ENCODE measurements around the gene HRG. TPM values are rescaled to one million over a fixed set of nuclear protein-coding genes. Genes with fewer than 3 reads are reported as not detected.
"Not testable (repeated sequence)": the region's sequence is repeated elsewhere in the genome, so short reads cannot be mapped to it uniquely, and the experiment has no call there.

HRG gene
- total RNA-seq, 2 experiments from 2014 or later: not detected

DNA sequence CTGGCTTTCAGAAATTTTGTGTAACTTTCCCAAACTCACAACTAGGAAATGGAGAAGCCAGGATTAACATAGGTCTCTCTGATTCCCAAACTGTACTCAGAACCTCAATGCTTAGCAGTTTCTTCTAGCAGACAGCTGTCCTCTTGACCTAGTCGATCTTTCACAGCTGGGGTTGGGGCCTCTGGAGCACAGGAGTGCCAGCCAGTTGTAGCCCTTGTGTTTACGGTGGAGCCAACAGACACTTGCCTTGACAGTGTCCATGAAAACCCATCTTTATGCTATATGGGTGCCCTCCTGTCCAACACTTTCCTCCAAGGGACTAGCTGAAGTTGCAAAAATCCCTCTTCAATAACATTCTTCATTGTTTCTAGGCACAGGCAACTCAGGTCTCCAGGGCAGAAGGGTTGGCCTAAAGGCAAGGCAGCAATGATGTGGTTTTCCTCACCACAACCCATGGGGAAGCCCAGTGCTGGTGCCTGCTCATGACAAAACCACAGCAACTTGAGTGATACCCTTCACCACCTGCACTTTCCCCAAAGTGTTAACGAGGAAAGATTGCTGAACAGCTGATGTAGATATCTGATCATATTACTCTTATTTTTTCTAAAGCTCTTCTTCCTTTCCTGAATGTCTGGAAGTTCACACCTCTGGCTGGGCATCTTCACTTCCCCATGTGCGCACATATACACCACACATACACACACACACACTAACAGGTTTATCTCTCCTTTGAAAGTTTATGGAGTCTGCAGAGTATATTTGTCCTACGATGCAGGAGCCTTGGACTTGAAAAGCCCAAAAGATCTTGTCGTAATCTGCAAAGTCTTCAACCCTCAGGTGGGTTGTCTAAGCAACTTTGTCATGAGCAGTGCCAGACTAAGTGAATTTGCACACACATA, 40.3 kb downstream of the HRG start:
- Histone ChIP-seq H3K79me2 (ENCODE audit: insufficient read depth, low read depth, low read length) (no peaks in the 10 kb centered on the region), H3K36me3 (ENCODE audit: insufficient read depth, low read length) (no peaks in the 10 kb centered on the region), H3K4me1 (ENCODE audit: insufficient read depth, low read length, poor library complexity, severe bottlenecking) (no peaks in the 10 kb centered on the region), H4K20me1 (ENCODE audit: insufficient read depth, low read length) (no peaks in the 10 kb centered on the region), H3K4me3 (ENCODE audit: low read depth, low read length, poor library complexity, severe bottlenecking) (no peak overlapping the region), H2AFZ (ENCODE audit: low read length) (no peak overlapping the region), H3K9me2 (ENCODE audit: insufficient read depth, low read length) (no peaks in the 10 kb centered on the region), H3K27ac (ENCODE audit: low read depth, low read length, poor library complexity, severe bottlenecking) (no peak overlapping the region), H3K9me3 (ENCODE audit: low read length) (no peaks in the 10 kb centered on the region), H3K4me2 (ENCODE audit: low read length) (no peak overlapping the region)
- BruUV-seq (replicated peaks): no TSS peak
- DNase-seq (ENCODE audit: low spot score): no peak
- intact Hi-C loops (cut with micrococcal nuclease; ENCODE audit: unreplicated experiment): no loop called here
- ChIA-PET POLR2A (no interaction called here), CTCF (ENCODE audit: unreplicated experiment) (no interaction called here)
- TF ChIP-seq, protein P1, sequence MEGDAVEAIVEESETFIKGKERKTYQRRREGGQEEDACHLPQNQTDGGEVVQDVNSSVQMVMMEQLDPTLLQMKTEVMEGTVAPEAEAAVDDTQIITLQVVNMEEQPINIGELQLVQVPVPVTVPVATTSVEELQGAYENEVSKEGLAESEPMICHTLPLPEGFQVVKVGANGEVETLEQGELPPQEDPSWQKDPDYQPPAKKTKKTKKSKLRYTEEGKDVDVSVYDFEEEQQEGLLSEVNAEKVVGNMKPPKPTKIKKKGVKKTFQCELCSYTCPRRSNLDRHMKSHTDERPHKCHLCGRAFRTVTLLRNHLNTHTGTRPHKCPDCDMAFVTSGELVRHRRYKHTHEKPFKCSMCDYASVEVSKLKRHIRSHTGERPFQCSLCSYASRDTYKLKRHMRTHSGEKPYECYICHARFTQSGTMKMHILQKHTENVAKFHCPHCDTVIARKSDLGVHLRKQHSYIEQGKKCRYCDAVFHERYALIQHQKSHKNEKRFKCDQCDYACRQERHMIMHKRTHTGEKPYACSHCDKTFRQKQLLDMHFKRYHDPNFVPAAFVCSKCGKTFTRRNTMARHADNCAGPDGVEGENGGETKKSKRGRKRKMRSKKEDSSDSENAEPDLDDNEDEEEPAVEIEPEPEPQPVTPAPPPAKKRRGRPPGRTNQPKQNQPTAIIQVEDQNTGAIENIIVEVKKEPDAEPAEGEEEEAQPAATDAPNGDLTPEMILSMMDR (conservative IDR thresholded peaks at IDR 0.05; ENCODE audit: low read length): no peak
- TF ChIP-seq EZH2phosphoT487 (IDR thresholded peaks at IDR 0.05; ENCODE audit: borderline replicate concordance, low read depth, low read length): no peak

DNA sequence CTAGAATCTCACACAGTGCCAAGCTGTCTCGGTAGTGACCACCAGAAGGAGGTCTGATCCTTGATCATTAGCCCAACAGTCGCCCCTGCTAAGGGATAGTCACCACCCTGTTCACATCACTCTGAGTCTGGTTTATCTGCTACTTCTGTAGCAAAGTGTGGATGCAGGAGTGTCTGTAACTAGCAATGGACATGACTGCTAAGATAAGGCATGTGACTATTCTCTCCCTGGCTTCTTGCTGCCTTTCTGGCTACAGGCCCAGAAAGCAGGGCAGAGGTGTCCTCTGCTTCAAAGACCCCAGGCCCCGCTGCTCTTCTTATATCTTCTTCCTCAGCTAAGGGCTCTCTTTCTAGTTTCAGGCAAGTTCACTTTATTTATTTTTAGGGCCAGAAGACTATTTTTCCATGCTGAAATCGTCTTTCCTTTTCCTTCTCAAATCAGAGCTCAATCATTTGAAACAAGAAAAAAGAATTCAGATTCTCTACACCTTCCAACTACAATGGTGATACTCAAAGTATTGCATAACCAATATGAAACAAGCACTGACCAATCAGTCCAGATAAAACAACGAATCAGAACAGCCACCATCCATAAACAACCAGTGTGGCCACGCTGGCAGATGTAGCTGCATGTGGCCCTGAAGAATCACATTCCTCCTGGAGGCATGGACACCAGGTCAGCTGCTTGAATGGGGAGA, 43.3 kb downstream of the HRG start:
- intact Hi-C loops (cut with micrococcal nuclease; ENCODE audit: unreplicated experiment): no loop called here
- BruUV-seq (replicated peaks): no TSS peak
- H4K20me1 ChIP-seq (ENCODE audit: insufficient read depth, low read length): no peaks in the 10 kb centered on the region
- H3K79me2 ChIP-seq (ENCODE audit: insufficient read depth, low read depth, low read length): no peaks in the 10 kb centered on the region
- no peak overlapping the region for H3K4me3 ChIP-seq (ENCODE audit: low read depth, low read length, poor library complexity, severe bottlenecking)
- H3K9me2 ChIP-seq (ENCODE audit: insufficient read depth, low read length): no peaks in the 10 kb centered on the region
- H3K9me3 ChIP-seq (ENCODE audit: low read length): no peaks in the 10 kb centered on the region
- H2AFZ ChIP-seq (ENCODE audit: low read length): no peak overlapping the region
- H3K36me3 ChIP-seq (ENCODE audit: insufficient read depth, low read length): no peaks in the 10 kb centered on the region
- H3K27ac ChIP-seq (ENCODE audit: low read depth, low read length, poor library complexity, severe bottlenecking): no peak overlapping the region
- DNase-seq (ENCODE audit: low spot score): no peak
- TF ChIP-seq, protein P1 (conservative IDR thresholded peaks at IDR 0.05; ENCODE audit: low read length): no peak
- no peak for TF ChIP-seq EZH2phosphoT487 (IDR thresholded peaks at IDR 0.05; ENCODE audit: borderline replicate concordance, low read depth, low read length)
- ChIA-PET POLR2A (interaction anchor here (0.6 kb wide), 2 partner anchors 37 to 677 kb away, joined by 3 to 5 read pairs; no protein-coding TSS in a partner anchor), CTCF (ENCODE audit: unreplicated experiment) (interaction anchor here (0.7 to 1.0 kb wide), 2 partner anchors 57 to 722 kb away, joined by 5 read pairs; no protein-coding TSS in a partner anchor)
- no peak overlapping the region for H3K4me2 ChIP-seq (ENCODE audit: low read length)
- H3K4me1 ChIP-seq (ENCODE audit: insufficient read depth, low read length, poor library complexity, severe bottlenecking): no peaks in the 10 kb centered on the region

DNA sequence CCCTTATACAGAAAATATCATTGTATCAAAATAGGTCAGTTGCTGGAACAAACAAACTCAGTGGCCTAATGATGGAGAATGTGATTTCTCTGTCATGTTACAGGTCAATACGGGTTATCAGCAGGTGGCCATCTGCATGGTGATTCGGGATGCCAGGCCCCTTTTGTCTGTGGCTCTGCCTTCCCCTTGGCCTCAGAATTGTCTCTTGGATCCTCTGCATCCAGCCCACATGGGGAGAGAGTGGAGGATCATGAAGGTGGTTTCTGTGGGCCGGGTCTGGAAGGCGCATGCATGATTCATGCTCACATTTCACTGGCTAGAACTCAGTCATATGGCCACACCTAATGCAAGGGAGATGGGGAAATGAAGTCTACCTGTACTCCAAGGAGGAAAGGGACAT, 44.9 kb downstream of the HRG start:
- H3K9me2 ChIP-seq (ENCODE audit: insufficient read depth, low read length); H3K4me3 ChIP-seq (ENCODE audit: low read depth, low read length, poor library complexity, severe bottlenecking); H4K20me1 ChIP-seq (ENCODE audit: insufficient read depth, low read length); H3K4me1 ChIP-seq (ENCODE audit: insufficient read depth, low read length, poor library complexity, severe bottlenecking); CTCF ChIA-PET (ENCODE audit: unreplicated experiment); DNase-seq (ENCODE audit: low spot score); intact Hi-C loops (cut with micrococcal nuclease; ENCODE audit: unreplicated experiment); H3K36me3 ChIP-seq (ENCODE audit: insufficient read depth, low read length); H3K79me2 ChIP-seq (ENCODE audit: insufficient read depth, low read depth, low read length); H3K27ac ChIP-seq (ENCODE audit: low read depth, low read length, poor library complexity, severe bottlenecking); POLR2A ChIA-PET; H3K4me2 ChIP-seq (ENCODE audit: low read length); BruUV-seq (replicated peaks); H3K9me3 ChIP-seq (ENCODE audit: low read length); H2AFZ ChIP-seq (ENCODE audit: low read length): not testable (repeated sequence)

Measured in OCI-LY7 (cell line).